NCI-H128 (cell line): Measurements from ENCODE around the gene CSTF1.

Source experiments
- DNase-seq: peaks from one replicate; lab custom pipeline; 2025; ENCODE audit not compliant: unreplicated experiment; lab: John Stamatoyannopoulos, UW

Gene CSTF1

GRCh38 chr20:56392132-56392880 lies at the start of gene CSTF1, which contains the start of gene AURKA:
Gene CSTF1 (plus strand): TSS chr20:56392645. CDS start chr20:56395553, 2,908 bp downstream.
Gene AURKA (minus strand): TSS chr20:56392215. CDS start chr20:56388197, 4,018 bp downstream.
- peak; percentile 94 for DNase-seq

GRCh38 chr20:56342783-56343182 lies 49.7 kb upstream of the CSTF1 start:
- no peak for DNase-seq

DNA sequence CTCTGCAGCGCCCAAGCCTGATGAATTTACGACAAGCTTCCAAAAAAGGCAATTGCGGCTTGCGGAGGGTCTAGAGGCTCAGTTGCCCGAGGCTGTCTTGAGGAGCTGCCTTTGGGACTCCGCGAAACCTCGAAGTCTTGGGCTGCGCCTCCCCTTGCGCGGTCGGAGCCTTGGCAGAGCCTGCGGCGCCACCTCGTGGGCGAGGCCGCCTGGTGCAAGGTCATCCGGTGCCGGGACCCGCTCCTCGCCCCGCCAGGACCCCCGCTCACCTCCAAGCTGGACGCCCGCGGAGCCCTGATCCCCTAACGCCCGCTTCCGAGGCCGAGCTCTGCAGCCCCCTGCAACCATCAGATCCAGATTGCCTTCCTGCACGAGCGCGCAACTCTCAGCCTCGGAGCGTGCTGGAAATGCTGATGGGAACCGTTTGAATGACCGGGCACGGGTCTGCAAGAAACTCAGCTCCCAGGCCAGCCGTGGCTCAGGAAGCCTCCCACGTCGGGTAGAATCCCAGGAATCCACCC lies 48.5 kb upstream of the CSTF1 start:
- no peak for DNase-seq

DNA sequence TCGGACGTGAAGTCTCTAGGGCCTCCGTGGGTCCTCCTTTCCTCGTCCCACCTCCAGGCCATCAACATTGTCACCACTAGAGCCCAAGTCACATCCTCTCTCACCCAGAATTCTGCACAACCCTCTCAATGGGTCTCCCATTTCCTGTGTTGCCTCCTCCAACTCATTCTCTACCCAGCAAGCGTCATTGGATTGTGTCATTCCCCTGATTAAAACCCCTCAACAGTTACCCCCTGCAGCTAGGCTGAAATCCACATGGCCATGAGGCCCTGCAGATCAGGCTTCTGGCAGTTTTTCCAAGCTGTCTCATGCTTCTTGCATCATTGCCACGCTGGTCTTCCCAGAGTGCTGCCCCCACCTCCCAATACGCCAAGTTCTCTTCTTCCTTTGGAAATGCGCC lies 46.5 kb upstream of the CSTF1 start:
- DNase-seq, result no peak

- no peak for DNase-seq
These were observed 44.7 kb upstream of the CSTF1 start for GRCh38 chr20:56347628-56348304.

GRCh38 chr20:56348305-56348693 lies 44.1 kb upstream of the CSTF1 start:
- no peak for DNase-seq

DNA sequence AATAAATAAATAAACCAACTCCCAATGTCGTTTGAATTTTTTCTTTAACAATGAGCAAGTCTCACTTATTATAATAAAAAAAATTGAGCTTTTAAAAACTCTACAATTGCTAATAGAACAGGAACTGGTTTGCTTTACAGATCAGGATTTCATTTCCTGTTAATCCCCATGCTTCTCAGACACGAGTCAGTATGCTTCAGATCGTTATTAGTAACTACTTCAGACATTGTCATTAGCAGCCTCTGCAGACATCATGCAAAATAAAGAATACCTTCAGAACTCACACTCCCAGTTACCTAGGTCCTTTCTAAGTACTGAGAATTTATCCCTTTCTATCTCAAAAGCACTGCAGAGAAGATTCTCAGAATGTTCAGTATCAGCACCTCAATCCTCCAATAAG lies 43.7 kb upstream of the CSTF1 start:
- no peak for DNase-seq

DNA sequence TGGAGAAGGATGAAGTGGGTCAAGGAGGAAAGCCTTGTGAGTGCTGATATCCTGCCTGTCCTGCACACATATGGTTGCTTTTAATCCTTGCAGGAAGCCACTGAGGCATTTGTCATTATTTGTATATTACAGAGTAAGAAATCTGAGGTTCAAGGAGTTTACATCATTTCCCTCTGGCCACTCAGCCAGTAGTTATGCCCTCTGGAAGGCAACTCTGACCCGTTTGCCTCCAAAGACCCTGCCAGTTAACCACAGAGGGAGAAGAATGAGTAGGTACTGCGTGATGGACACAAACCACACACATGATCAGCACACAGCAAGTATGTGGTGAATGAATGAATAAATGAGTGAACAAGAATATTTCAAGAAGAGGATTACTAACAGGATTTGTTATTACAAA lies 41.6 kb upstream of the CSTF1 start:
- DNase-seq, result no peak

- no peak for DNase-seq
These were observed 39.9 kb upstream of the CSTF1 start for GRCh38 chr20:56352345-56353055.

DNA sequence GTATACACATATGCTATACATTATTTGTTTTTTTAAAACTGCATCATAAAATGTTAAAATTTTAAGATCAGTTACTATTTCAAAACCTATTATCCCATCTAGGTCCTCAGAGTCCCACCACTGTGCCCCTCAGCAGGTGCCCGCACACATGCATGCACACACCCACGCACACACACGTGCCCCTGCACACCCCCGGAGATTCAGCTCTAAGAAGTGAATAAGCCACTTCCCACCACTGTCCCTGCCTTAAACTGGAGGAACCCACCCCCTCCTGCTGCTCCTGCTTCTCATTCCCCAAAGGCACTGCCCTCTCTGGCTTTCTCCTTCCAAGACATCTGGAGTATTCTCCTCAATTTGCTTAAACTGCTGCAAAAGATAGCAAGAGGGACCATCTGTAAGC lies 39.1 kb upstream of the CSTF1 start:
- DNase-seq, result no peak

DNA sequence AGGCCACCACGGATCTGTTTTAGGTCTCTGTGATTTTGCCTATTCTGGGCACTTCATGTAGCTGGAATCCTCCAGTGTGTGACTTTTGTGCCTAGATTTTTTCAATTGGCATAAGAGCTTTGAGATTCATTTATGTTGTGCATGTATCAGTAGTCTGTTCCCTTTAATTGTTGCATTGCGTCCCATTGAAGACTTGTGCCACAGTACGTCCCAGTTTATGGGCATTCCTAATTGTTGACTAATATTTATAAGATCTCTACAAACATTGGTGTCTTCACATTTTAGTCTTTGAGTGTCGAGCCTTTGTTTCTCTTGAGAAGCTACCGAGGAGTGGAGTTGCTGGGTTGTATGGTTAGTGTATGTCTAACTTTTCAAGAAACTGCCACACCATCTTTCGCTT lies 34.4 kb upstream of the CSTF1 start:
- no peak for DNase-seq

GRCh38 chr20:56358600-56359211 lies 33.7 kb upstream of the CSTF1 start, which contains the start of gene FAM210B:
Gene FAM210B (plus strand): TSS chr20:56358974. CDS start chr20:56359006, 32 bp downstream.
- peak; percentile 79 for DNase-seq

DNA sequence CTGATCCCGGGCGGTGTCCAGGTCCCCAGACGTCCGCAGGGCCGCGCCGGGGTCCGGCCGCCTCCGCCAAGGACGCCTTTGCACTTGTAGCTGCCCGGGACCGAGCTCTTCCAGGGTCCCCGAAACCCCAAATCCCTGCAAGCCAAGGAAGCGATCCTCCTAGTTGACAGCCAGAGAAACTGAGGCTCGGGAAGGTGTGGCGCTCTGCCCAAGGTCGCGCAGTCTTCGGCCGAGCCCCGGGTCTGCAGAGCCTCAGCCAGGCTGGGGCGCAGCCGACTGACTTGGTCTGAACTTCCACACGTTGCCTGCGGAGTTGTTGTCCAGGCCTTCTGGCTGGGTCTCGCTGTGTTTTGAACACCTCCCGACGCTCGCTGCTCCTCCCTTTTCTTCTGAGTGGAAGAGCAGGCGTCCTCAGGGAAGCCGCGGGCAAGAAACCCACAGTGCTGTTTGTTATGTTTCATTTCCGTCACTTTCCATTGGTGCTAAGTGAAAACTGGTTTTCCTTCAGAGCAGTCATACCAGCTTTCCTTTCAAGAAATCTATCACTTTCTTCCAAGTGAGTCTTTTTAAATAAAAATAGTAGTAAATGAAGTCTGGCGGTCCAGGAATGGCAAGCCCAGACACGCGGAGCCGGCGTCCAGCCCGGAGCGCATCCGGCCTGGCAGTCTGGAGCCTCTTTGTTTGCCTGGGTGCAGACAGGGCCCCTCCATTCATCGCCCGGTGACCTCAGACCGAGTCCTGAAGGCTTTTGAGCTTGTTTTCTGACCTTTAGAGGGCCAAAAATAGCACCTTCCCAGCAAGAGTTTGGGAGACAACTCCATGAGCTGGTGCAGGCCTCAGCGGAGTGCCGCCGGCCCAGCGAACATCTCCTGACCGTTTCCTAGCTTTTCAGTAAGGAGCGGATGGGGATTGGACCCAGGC lies 33.0 kb upstream of the CSTF1 start:
- DNase-seq, result peak; percentile 20

DNA sequence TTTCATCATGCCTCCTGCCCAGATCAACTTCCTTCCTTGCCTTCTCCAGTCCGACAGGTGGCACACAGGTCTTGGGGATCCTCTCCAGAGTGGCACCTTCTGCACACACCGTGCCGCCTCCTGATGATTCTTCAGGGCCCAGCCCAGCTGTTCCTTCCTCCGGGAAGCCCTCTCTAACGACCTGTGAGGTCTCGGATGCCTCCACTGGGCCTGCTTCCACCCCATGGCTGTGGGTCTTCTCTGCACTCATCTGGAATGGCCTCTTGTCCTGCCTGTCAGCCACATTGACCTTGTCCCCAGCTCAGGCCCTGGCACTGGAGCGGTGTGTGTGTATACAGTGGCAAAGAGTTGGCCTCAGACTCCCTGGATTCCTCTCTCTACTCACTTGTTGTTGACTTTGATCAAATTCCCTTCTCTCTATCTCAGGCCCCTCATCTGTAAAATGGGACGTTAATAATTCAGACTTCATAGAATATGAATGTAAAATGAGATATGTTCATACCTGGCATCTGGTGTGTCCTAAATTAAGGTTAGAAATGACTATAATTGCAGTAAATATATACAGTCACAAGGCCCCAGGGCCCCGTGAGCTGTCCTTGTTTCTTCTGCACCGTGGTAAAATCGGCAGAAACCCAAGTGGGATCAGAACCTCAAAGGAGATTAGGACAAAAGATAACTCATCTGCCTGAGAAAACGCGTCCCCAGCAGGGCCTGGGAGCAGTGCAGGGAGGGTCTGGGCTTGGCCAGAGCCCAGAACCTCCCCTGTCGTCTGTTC lies 32.1 kb upstream of the CSTF1 start:
- no peak for DNase-seq

- no peak for DNase-seq
These were observed 31.6 kb upstream of the CSTF1 start for GRCh38 chr20:56360908-56361205.

GRCh38 chr20:56361900-56362299 lies 30.5 kb upstream of the CSTF1 start:
- DNase-seq, result no peak

DNA sequence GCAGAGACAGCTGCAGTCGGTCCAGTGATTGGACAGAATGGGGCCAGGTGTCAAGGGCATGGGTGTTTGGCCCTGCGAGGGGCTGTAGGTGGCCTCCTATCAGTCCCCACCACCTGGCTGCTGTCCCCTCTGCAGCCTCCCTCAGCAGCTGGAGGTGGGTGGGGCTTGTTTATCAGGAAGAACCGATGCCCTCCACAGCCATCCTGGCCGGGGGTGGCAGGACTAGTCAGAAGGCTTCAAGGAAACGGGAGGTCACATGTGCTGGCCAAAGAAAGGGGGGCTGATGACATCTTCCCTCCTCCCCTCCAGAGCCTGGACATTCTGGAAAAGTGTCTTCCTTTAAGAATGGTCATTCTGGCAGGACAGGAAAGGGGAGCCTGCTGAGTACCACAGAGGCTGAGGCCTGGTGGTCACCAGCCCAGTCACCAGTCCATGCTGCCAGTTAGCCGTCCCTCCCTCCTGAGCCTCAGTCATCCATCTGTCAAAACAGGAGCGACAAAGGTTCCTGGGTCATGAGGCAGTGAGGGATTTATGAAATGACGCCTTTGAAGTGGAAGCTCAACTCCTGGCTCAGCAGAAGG lies 29.5 kb upstream of the CSTF1 start:
- DNase-seq, result no peak

DNA sequence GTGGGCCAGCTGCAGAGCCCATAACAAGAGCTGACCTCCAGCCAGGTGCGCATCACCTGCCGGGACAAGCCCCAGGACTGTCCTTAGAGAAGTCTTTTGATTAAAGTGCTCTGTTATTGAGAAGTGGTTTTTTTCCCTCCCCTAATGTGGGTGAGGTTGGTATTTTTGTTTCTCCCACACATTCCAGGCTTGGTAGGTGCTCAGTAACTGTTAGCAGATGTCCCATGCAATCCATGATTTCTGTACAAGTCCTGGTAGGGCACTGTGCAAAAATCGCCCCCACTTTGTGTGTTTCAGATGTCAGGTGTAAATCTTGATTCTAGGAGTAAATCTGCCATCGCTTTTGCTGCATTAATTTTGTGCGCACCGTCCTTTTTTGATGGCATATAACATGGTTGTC lies 29.0 kb upstream of the CSTF1 start:
- DNase-seq, result no peak
